SU-DHL-6 (cell line): ENCODE results near the gene ABCC12.

Experiments used
- H2AFZ ChIP-seq: fragments of 200-600 bp; sonication (generic); 2 replicates; pipeline ENCODE4 v1.6.1; 2014; ENCODE audit warnings: low read depth, mild to moderate bottlenecking, moderate library complexity, mixed read lengths, antibody characterized with exemption, low read length; ENCODE audit not compliant: severe bottlenecking
- H3F3A ChIP-seq: fragments of 200-600 bp; shearing (Covaris generic); 2 replicates; pipeline ENCODE4 v1.6.0; 2016; ENCODE audit warnings: antibody characterized with exemption, mild to moderate bottlenecking; ENCODE audit not compliant: insufficient read depth
- H3K27ac ChIP-seq: fragments of 200-600 bp; sonication (generic); 2 replicates; pipeline ENCODE4 v1.5.1; 2016; ENCODE audit warnings: low read depth, mild to moderate bottlenecking, low read length, moderate library complexity, mixed read lengths
- H3K27me3 ChIP-seq: fragments of 200-600 bp; sonication (generic), shearing (Covaris generic); 2 replicates; pipeline ENCODE4 v1.6.0; 2014; ENCODE audit warnings: mild to moderate bottlenecking, low read length
- H3K36me3 ChIP-seq: fragments of 200-600 bp; sonication (generic); 2 replicates; pipeline ENCODE4 v1.6.1; 2014; ENCODE audit warnings: mild to moderate bottlenecking, low read length, mixed read lengths
- H3K4me2 ChIP-seq: fragments of 300-600, 200-600 bp; shearing (Covaris generic), sonication (generic); 2 replicates; pipeline ENCODE4 v1.6.0; 2014; ENCODE audit warnings: low read length, low read depth, mild to moderate bottlenecking; ENCODE audit not compliant: poor library complexity, severe bottlenecking
- H3K4me3 ChIP-seq: fragments of 200-600 bp; sonication (generic); 2 replicates; pipeline ENCODE4 v1.5.1; 2014; ENCODE audit warnings: antibody characterized with exemption, low read length, mild to moderate bottlenecking, mixed read lengths; ENCODE audit not compliant: insufficient read depth, poor library complexity, severe bottlenecking
- H3K79me2 ChIP-seq: fragments of 200-600 bp; sonication (generic); 2 replicates; pipeline ENCODE4 v1.6.1; 2014; ENCODE audit warnings: mild to moderate bottlenecking, low read length, moderate library complexity; ENCODE audit not compliant: insufficient read depth
- H3K9ac ChIP-seq: fragments of 200-600 bp; sonication (generic); 2 replicates; pipeline ENCODE4 v1.7.0; 2014; ENCODE audit warnings: mild to moderate bottlenecking, low read length
- H3K9me2 ChIP-seq: fragments of 200-600 bp; sonication (generic); replicated peaks from 2 replicates; pipeline ENCODE4 v1.6.1; 2014; ENCODE audit warnings: low read length; ENCODE audit not compliant: insufficient read depth
- H3K9me3 ChIP-seq: fragments of 200-600 bp; sonication (generic); 2 replicates; pipeline ENCODE4 v1.6.1; 2014; ENCODE audit warnings: low read length, mixed read lengths; ENCODE audit not compliant: insufficient read depth
- H4K20me1 ChIP-seq: fragments of 200-600 bp; sonication (generic); 2 replicates; pipeline ENCODE4 v1.6.1; 2014; ENCODE audit warnings: low read depth, mild to moderate bottlenecking, antibody characterized with exemption, low read length, moderate library complexity, mixed read lengths
- EZH2phosphoT487 ChIP-seq: fragments of 200-600 bp; sonication (generic), shearing (Covaris generic); conservative IDR thresholded peaks from 2 replicates; pipeline ENCODE4 v1.6.1; 2018; ENCODE audit warnings: mild to moderate bottlenecking, antibody characterized with exemption, low read length, moderate library complexity, mixed read lengths
- TF ChIP-seq, protein P1 (sequence below): fragments of 200-600 bp; sonication (generic); IDR thresholded peaks from one replicate; pipeline ENCODE4 v1.5.1; 2017; ENCODE audit warnings: antibody characterized with exemption, mild to moderate bottlenecking, low read length, moderate library complexity; ENCODE audit not compliant: insufficient read depth, poor library complexity, severe bottlenecking

ABCC12 gene

DNA sequence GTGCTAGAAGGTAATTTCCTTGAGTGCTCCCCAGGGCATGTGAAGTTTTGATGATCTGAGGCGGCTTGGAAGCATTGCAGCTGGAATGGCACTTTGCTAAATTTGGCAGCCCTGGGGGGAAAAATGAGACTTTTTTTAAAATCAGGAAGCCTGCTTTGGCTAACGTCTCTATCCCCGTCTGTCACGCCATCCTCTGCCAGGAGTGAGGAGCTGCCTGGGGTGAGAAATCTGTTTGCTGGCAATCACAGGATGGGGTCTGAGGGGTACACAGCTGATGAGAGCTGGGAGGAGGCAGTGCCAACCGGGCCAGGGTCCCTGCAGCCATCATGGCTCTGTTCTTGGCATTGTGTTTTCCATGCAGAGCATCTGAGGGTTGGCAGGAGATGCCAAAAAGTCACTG is 2.0 kb downstream of the ABCC12 start:
- H3K36me3 ChIP-seq, result no peaks in the 10 kb centered on the region
- H2AFZ ChIP-seq, result no peak overlapping the region
- TF ChIP-seq EZH2phosphoT487, result no peak
- TF ChIP-seq, protein P1, sequence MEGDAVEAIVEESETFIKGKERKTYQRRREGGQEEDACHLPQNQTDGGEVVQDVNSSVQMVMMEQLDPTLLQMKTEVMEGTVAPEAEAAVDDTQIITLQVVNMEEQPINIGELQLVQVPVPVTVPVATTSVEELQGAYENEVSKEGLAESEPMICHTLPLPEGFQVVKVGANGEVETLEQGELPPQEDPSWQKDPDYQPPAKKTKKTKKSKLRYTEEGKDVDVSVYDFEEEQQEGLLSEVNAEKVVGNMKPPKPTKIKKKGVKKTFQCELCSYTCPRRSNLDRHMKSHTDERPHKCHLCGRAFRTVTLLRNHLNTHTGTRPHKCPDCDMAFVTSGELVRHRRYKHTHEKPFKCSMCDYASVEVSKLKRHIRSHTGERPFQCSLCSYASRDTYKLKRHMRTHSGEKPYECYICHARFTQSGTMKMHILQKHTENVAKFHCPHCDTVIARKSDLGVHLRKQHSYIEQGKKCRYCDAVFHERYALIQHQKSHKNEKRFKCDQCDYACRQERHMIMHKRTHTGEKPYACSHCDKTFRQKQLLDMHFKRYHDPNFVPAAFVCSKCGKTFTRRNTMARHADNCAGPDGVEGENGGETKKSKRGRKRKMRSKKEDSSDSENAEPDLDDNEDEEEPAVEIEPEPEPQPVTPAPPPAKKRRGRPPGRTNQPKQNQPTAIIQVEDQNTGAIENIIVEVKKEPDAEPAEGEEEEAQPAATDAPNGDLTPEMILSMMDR, result no peak
- no peaks in the 10 kb centered on the region for H4K20me1 ChIP-seq
- H3K27ac ChIP-seq, result no peak overlapping the region
- no peak overlapping the region for H3K4me2 ChIP-seq
- H3F3A ChIP-seq, result no peaks in the 10 kb centered on the region
- no peaks in the 10 kb centered on the region for H3K79me2 ChIP-seq
- no peak overlapping the region for H3K4me3 ChIP-seq
- H3K9me2 ChIP-seq, result no peaks in the 10 kb centered on the region
- H3K9ac ChIP-seq, result no peak overlapping the region
- H3K27me3 ChIP-seq, result no peaks in the 10 kb centered on the region
- no peaks in the 10 kb centered on the region for H3K9me3 ChIP-seq

DNA sequence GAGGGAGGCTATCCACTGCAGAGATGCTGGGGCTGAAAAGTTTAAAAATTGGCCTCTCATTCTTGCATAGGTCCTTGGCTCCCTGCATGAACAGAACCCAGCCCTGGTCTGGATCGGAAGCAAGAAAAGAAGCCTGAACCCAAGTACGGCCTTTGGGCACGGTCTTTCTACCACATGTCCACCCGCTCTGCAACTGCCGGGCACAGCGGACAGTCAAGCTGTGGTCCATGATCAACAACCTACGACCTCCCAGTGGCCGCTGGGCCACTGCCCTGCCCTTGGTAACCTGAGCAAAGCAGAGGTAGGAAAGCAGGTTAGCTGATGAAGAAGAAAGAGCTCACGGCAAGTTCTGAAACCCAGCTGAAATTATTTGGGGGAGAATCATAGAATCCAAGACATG is 3.6 kb downstream of the ABCC12 start:
- H3K27me3 ChIP-seq, result no peaks in the 10 kb centered on the region
- H3K9me3 ChIP-seq, result no peaks in the 10 kb centered on the region
- H3F3A ChIP-seq, result no peaks in the 10 kb centered on the region
- no peaks in the 10 kb centered on the region for H3K79me2 ChIP-seq
- no peak overlapping the region for H3K27ac ChIP-seq
- H3K4me2 ChIP-seq, result no peak overlapping the region
- H3K4me3 ChIP-seq, result no peak overlapping the region
- no peaks in the 10 kb centered on the region for H3K9me2 ChIP-seq
- no peak for TF ChIP-seq EZH2phosphoT487
- TF ChIP-seq, protein P1, result no peak
- H2AFZ ChIP-seq, result no peak overlapping the region
- H3K9ac ChIP-seq, result no peak overlapping the region
- no peaks in the 10 kb centered on the region for H4K20me1 ChIP-seq
- no peaks in the 10 kb centered on the region for H3K36me3 ChIP-seq

DNA sequence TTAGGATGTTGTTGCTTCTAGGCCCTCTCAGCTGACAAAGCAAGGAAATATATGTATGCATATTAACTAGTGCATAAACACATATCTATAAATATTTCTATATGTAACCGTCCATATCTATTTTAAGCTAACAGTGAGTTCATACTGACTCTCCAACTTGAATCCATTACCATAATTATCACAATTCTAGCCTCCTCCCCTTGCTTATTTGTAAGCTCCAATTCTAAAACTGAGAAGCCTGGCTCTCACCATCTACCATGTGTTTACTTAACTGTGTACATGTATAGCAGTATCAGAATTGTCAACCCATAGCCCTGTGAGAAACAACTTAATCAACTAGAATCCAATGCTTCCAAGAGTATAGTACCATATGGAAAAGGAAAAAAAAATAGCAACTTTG is 5.1 kb downstream of the ABCC12 start:
- no peaks in the 10 kb centered on the region for H3K9me2 ChIP-seq
- no peaks in the 10 kb centered on the region for H3K9me3 ChIP-seq
- no peak overlapping the region for H2AFZ ChIP-seq
- H3K36me3 ChIP-seq, result no peaks in the 10 kb centered on the region
- H3K4me3 ChIP-seq, result no peak overlapping the region
- H3K9ac ChIP-seq, result no peak overlapping the region
- no peaks in the 10 kb centered on the region for H3F3A ChIP-seq
- H3K79me2 ChIP-seq, result no peaks in the 10 kb centered on the region
- H3K4me2 ChIP-seq, result no peak overlapping the region
- no peak for TF ChIP-seq EZH2phosphoT487
- TF ChIP-seq, protein P1, result no peak
- no peaks in the 10 kb centered on the region for H3K27me3 ChIP-seq
- H4K20me1 ChIP-seq, result no peaks in the 10 kb centered on the region
- H3K27ac ChIP-seq, result no peak overlapping the region
